ENCODE measurements around the gene FMO3.
A peak's percentile ranks its signal among the peaks of the same experiment; 100 is the strongest.

Gene FMO3

DNA sequence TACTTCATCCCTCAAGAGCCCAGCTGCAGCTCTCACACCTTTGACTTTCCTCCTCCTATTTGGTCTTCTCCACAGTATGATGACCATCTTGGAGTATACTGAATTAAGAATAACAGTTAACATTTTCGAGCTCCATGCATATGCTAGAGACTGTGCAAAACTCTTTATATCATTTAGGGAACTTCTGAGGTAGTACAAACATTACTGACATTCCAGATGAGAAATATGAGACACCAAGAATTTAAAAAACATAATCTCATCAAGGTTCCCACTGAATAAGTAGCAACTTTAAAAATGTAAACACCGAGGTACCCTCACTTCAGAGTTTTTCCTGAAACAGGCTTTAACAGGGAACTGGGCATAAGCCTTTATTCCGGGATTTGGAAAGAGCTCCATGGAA lies 22.7 kb downstream of the FMO3 start:
- intact Hi-C loops (cut with DNase I), result no loop called here
- DNase-seq, result no peak

DNA sequence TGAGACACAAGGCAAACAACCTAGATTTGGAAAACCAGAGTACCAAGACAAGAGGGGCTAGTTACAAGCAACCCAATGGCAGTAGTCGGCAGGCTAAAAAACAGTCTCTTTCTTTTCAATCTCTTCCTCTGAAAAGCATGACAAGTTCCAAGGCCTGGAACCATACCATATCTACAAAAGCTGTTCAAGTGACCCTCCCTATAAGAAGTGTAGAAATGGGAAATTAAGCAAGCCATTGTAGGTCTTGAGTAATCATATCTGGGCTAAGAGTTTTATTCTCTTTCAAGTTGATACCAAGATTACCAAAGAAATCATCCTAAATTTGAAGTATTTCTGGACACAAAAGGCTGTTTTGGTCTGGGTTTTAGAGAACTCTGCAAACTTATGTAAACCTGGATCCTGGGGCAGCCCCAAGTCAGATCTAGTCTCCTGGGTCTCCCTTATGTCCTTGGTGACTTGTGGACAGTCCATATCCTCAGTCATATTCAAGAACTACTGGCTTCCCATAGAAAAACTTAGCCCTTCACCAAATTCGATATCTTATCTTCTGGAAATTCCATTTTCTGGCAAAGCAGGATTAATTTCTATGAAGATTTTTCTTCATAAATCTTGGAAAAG lies 24.7 kb downstream of the FMO3 start:
- intact Hi-C loops (cut with DNase I), result no loop called here
- no peak for DNase-seq

DNA sequence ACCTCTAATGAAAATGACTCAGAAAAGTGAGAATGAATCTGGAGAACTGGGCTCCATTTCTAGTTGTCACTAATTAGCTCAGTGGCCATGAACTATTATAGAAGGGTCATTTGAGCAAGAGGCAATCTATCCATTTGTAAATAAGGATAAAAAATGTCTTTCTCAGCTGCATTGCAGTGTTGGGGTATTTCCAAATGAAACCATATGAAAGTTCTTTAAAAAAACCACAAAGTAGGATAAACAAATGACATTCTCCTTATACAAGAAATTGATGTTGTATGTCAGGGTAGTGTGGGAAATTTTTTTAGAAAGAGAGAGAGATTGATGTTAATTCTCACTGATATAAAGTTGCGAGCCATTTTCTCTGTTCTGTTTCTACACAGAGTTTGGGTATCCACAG lies 26.0 kb downstream of the FMO3 start:
- intact Hi-C loops (cut with DNase I), result no loop called here
- DNase-seq, result no peak

DNA sequence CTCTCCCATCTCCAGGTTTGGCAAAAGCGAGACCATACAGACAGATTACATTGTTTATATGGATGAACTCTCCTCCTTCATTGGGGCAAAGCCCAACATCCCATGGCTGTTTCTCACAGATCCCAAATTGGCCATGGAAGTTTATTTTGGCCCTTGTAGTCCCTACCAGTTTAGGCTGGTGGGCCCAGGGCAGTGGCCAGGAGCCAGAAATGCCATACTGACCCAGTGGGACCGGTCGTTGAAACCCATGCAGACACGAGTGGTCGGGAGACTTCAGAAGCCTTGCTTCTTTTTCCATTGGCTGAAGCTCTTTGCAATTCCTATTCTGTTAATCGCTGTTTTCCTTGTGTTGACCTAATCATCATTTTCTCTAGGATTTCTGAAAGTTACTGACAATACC lies 26.4 kb downstream of the FMO3 start:
- intact Hi-C loops (cut with DNase I), result no loop called here
- no peak for DNase-seq

DNA sequence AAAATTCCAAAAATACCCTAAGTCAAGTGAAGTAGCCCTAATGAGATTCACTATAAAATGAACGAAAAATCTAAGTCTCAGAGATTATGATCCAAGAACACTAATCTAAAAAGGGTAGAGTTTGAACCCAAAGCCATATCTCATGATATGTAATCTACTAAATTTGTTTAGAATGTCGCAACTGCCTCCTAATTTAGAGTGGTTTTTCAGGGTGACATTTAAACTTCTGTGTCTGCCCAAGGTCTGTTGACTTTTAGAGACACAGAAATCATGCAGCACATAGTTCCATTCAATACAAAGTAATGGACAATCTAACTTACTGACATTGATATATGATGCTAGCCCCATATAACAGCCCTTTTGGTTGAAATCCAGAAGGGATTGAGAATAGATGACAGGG lies 28.9 kb downstream of the FMO3 start:
- intact Hi-C loops (cut with DNase I), result no loop called here
- DNase-seq, result no peak

DNA sequence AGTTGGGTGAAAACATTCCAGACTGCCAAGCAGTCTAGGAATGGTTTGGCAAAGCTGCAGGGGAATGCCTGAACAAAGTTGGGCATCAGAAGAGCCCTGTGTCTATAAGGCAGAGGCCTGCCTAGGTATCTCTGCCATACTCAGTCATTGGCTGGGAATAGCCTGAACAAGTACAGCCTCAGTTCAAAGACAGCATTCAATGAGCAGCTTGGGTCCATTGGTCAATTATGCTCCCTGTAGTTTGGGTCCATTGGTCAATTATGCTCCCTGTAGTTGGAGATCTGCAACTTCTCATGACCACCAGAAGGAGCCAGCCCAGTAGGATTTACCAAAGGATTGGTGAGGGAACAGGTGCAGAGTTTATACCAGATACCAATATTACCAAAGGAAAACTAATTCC lies 31.6 kb downstream of the FMO3 start:
- intact Hi-C loops (cut with DNase I), result no loop called here
- no peak for DNase-seq

DNA sequence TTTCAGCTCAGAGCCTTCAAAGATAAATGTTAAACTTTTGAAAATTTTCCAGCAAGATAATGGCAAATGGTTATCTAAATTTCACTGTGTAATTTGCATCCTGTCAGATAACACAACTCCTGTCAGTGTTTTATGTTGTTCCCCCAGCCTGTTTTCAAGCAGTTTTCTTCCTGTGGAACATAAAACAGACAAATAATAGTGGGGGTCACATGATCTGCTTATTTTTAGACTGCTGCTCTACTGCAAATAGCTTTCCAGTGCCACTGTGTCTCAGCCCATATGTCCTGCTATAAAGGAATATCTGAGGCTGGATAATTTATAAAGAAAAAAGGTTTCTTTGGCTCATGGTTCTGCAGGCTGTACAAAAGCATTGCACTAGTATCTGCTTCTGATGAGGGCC lies 32.2 kb downstream of the FMO3 start:
- DNase-seq, result no peak
- intact Hi-C loops (cut with DNase I), result no loop called here

DNA sequence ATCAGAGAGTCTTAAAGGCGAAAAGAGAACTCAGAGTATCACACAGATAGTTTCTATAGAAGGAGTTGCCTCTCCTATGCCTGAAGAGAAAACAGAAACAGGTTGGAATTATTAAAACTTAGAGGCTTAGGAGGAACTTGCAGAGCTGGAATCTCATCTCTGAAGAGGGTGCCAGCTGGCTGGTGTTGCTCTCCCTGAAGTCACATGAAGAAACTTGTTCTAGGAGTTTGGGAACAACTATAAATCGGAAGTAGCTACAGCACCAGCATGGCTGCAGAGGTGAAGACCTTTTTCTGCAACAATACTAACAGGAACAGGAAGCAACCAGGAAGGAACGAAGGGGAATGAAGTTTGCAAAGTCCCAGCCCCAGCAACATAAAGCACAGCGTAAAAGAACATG lies 35.8 kb downstream of the FMO3 start:
- no peak for DNase-seq
- intact Hi-C loops (cut with DNase I), result no loop called here

DNA sequence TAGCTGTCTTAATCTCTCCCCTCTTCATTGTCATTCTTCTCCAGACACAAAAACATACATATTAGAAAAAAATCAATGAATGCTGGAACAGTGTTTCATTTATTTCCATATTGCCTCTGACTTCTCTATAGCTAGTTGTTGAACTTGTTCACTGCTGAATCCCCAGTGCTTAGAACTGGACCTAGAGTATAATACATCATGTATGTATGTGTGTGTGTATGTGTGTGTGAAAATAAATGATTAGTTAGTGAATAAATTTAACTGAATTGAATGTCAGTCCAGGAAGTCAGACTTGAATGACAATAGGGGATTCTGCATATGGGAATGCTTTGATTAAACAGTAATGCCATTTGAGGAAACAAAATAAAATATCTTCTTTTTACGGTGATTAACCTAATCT lies 36.4 kb downstream of the FMO3 start:
- intact Hi-C loops (cut with DNase I), result no loop called here
- no peak for DNase-seq

DNA sequence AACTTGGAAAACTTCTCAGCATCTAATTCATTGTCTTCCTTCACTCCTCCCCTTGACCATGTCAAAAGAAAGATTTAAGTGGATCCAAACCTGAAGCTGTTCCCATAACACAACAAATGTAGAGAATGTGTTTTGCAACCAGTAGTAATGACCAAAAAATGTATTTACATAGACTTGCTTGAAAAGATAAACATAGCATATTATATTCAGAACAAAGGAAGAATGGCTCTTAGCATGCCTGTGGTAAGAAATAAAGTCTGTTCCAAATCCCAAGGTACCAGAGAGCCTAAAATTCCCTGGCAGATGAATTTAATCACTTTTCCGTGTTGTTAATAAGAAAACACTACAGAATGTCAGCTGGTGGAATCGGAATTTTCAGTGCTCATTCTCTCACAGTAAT lies 36.8 kb downstream of the FMO3 start:
- DNase-seq, result no peak
- intact Hi-C loops (cut with DNase I), result no loop called here

DNA sequence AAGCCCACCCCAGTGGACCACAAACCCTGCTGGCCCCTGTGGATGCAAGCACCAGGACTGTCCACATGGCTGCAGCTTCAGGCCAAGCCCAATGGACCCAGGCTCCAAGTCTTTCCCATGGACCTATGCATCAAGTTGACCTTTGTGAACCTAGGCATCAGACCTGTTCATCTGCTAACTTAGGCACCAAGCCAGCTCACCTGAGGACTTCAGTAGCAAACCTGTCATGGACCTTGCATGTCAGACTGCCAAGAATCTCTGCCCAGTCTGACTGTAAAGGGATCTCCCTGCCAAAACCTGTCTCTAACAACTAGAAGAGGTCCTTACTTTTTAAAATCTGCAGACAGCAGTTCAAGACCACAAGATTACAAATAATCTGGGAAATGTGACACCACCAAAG lies 37.8 kb downstream of the FMO3 start:
- DNase-seq, result no peak

DNA sequence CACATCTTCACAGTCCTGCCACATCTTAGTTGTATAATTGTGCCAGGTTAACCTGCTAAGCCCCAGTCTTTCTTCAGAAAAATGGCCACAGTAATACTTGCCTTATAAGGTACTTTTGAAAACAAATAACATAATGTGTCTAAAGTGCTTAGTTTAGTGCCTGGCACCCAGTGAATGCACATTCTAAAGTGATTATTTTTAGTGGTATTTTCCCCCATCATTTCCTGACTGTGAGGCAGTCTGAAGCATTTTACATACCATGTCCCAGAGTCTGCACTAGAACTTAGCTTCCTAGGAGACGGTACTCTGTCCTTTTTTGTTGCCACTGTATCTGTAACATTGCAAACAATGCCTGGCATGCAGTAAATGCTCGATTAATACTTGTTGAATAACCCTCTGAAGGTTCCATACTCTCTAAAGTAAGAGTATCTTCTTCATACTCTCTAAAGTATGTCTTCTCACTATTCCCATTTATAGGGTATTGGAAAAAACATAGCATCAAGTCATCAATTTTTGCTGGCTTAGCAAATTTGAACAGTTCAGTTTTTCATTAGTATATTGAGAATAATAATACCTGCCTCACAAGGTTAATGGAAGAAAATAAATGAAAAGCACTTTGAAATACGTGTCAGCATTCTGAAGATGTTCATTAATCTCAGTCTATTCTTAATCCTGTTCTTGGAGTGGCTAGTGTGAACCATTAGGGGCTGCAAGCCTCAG lies 43.7 kb downstream of the FMO3 start:
- intact Hi-C loops (cut with DNase I), result no loop called here
- no peak for DNase-seq

More for the DNA sequence above, 37.8 kb downstream of the FMO3 start:
- intact Hi-C loops (cut with DNase I), result no loop called here

DNA sequence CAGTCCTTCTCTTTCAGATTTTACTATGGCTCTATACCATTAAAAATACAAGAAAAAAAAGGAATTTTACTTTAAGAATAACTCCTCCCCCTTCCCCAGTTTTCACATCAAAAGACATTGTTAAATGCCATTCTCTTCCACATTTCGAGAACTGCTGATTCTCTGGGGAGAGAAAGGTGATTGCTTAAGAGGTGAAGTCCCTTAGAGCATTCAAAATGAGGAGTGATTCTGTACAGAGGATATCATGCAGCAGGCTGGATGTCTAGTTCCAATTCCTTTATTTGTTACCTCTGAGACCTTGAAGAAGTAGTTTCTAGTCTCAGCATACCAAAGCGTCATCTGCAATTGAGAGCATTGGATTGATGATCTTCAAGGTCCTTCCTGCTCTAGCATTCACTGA lies 46.9 kb downstream of the FMO3 start:
- no peak for DNase-seq
- intact Hi-C loops (cut with DNase I), result no loop called here

DNA sequence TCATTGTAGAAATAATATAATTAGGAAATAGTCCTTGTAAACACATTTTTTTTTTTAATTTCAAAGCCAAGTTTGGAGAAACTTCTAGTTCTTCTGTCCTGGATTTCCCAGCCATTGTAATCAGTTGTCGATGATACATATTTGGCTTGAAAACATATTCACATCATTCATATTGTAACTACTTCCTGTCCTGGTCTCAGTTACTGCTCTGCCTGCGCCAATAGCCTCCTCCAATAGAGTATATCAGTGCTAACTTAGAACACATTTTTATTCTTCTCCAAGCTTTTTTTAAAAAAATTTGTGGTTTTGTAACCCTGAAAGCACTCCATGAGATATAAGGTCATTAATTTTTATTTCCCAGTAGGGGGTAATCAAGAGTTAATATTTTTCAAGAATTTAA lies 48.3 kb downstream of the FMO3 start:
- no peak for DNase-seq
- intact Hi-C loops (cut with DNase I), result no loop called here

DNA sequence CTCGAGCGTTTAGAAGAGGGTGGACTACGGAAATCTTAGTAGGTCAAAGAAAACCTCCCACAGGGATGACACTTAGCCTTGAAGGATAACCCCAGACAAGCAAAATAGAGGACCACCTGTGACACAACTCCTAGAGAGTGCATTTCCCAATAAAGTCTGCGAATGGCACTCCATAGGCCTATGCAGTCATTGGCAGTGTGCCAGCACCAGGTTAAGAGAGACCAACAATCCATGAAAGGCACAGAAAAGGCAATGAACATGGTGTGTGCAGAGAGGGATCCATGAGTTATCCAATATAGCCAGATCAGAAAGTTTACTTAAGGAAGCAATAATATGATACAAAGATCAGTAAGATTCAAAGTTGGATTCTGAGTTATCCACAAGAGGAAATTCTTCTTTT lies 49.2 kb downstream of the FMO3 start:
- intact Hi-C loops (cut with DNase I), result no loop called here
- DNase-seq, result no peak

DNA sequence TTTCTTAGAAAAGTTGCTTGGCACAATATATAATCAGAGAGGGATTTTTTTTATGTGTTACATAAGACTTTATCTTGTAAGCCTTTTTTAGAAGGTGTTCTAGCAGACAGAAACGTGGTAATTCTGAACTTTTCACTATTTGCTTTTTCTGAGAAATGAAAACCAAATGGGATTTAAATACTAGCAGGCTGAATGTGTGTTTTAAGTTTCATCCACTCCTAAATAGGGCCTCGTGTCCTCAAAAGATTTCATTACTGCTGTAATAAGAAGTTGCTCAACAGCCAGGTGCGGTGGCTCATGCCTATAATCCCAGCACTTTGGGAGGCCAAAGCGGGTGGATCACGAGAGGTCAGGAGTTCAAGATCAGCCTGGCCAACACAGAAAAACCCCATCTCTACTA lies 49.7 kb downstream of the FMO3 start:
- no peak for DNase-seq
- intact Hi-C loops (cut with DNase I), result no loop called here

DNA sequence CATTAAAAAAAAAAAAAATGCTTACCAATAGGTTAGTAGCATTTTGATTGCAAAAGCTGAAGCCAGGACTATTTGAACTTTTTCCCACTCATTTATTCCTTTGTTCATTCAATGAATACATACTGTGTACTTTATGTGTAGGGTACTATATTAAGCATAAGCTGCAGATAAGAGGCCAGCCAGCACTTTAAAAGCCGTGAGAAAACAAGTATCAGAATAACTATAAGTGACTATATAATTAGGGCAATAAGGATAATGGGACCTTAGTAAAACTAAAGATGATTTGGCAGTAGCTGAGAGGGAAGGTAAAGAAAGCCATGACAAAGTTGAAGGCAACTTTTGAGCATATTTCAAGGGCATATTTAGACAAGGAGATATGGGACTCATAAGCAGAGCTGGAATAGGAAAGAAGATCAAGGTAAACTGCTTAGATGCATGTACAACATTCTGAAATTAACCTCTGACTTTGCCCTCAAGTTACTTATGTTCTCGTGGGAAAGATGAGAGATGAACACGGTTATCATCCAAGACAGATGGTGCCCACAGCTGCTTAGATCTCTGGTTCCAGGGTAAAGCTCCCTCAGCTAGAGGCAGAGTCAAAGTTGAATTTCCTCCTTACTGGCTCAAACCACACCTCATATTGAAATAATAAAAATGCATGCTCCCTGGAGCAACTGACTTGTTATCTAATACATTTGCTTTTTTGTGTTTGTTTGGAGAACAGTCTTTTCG lies 50.4 kb downstream of the FMO3 start:
- intact Hi-C loops (cut with DNase I), result no loop called here
- no peak for DNase-seq

DNA sequence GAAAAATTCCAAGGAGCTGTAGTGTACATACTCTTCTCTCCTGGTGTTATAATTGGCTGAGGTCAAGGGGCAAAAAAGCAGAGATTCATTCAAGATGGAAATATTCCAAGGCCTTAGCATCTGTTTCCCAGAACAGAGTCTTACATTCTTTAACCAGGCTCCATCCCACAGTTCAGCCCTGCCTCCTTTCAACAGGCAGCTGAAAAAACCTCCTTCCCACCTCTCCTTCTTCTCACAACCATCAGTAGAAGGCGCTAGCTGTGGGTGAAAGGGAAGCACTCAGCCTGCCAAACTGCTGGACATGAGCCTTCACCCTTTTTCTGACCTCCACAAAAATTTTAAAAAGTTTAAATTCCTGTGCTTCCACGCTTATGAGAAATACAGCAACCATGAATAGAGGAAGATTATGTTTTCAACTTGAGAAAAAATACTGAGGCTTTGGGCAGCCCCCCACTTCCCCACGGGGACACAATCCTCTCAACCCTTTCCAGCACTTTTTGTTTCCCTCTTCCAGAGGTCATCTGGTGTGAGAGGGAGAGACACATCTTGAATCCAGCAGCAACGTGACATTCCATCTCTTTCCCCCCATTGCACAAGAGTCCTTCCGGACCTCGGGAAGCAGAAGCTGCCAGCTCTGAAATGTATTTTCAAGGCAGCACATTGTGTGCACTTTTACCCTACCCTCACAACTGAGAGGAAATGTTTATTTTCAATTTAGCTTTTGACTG lies 51.1 kb downstream of the FMO3 start:
- peak in 4 of 42 donors; percentile 10 to 12 (median 12) for DNase-seq
- intact Hi-C loops (cut with DNase I), result no loop called here

DNA sequence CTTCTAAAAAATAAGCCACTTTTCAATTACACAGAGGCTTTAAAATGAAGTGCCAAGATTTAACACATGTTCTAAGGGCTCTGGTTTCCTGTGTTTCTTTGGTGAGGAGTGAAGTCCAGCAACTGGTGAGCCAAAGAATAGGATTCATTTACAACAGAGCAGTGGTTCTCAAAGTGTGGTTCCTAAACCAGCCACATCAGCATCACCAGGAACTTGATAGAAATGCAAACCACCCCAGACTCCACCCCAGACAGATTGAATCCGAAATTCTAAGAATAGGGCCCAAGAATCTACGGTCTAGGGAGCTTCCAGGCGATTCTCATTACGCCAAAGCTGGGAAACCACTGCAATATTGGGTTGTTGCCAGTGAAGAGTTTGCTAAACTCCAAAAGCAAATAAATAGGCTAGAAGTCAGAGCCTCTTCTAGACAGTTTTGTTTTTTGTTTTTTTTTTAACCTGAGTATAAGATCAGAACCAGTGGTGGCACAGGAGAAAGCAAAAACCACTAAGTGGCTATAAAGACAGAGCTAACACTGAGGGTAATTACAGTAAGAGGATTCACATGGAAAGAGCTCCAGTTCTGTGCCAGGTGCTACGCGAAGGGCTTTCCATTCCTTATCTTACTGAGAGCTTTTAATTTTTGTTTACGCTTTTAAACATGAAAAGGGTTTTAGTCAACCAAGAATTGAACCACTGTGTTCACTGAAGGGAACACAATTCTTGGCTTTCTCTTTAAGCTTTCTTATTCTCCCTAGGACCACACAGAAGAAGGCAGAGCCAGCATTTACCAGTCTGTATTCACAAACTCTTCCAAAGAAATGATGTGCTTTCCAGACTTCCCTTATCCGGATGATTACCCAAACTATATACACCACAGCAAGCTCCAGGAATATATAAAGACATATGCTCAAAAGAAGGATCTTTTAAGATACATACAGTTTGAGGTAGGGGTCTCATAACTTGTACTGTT lies 52.0 kb downstream of the FMO3 start:
- DNase-seq, result peak in 4 of 42 donors; percentile 6 to 16 (median 8)
- intact Hi-C loops (cut with DNase I), result no loop called here

Data from head of caudate nucleus (tissue), 42 donors.